ENCODE measurements around the gene CCDC88A.

GRCh38 chr2:55460562-55460961, 40.9 kb upstream of the CCDC88A start:
- TF ChIP-seq CTCF (conservative IDR thresholded peaks at IDR 0.05) (no peak), EZH2 (IDR thresholded peaks at IDR 0.05; ENCODE audit: low read depth) (no peak)
